KG1 (cell line): Measurements from ENCODE around the gene SLC22A23.
"Not testable (repeated sequence)": the region's sequence is repeated elsewhere in the genome, so short reads cannot be mapped to it uniquely, and the experiment has no call there.

Source experiments
- DNase-seq: peaks from one replicate; lab custom pipeline; 2025; lab: John Stamatoyannopoulos, UW

Gene SLC22A23

DNA sequence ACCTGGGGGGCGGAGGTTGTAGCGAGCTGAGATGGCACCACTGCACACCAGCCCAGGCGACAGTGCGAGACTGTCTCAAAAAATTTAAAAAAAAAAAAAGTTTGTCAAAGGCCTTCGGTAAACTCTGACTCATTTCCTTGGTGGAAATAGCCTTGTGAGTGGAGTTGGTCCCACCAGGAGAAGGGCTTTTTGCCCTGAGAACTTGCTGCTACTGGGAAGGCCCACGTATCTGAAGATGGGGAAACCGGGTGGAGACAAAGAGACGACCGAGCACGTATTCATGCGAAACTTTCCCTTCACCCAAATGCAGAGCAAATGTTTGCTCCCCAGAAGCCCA lies 51.7 kb downstream of the SLC22A23 start:
- no peak for DNase-seq

DNA sequence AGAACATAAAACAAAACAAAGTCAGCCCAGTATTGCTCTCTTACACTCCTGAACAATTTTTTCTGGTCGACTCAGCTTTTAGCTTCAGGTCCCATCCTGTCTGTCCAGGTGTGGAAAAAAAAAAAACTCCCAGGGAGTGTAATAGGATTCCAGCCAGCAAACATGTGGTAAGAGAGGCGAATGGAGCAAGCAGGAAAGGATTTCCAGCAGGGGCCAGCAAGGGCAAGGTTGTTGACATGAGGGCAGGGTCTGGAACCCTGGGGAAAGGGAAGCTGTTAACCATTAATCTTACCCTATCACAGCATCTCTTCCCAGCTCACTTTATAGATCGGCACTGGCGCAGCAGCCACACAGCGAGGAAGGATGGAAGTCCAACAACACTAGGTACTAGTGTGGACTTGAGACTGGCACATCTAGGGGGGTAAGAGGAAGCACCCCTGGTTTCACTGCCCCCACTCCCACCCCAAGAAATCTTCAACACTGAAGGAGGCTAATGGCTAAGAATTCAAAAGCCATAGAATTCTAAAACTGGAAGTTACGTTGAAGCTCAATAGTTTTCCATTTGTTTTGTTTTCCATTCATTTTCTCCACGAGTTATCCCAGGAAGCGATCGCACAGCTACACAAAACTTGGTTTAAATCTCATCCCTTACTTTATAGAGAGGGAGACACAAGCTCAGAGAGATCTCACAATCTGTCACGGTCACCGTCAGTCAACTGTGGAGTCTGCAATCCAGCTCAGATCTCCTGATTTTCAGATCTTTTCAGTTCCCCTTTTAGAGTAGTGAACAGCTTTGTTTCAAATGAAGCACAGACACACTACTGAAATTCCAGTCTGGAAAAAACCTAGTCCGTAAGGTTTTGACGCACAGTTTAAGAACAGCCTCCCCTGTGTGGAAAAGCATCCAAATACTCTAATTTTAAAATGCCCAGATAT lies 53.3 kb downstream of the SLC22A23 start:
- no peak for DNase-seq

DNA sequence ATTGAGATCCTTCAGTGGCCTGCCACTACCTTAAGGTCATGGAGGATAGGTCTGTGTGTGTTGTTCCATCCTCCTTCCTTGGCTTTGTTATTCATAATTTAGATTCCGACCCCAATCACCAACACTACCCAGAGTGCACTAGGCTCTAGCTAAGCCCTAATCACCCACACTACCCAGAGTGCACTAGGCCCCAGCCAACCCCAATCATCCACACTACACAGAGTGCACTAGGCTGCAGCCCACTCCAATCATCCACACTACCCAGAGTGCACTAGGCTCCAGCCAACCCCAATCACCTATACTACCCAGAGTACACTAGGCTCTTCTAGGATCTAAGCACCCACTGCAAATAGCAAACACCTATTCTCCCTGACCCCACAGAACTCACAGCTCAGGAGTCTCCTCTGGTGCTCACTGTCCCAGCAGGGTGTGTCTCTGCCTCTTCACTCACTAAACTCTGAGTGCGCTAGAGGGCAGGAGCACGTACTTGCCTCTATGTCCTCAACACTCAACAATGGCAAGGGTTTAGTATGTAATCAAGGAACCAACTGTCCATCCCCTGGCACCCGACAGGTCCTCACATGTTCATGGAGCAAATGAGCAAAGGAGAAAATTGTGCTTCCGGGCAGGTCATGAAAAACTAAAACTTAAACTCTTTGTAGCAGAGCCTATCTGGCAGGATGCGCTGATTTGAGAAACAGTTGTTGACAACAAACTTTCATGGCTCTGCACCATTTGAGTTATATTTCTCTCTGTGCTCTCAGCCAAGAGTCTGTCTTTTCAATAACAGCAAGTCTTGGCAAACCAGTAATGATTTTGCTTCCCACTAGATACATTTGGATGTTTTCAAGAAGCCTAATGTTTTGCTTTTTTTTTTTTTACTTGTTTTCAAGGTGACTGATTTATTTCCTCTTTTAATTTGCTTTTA lies 54.3 kb downstream of the SLC22A23 start:
- DNase-seq = no peak

DNA sequence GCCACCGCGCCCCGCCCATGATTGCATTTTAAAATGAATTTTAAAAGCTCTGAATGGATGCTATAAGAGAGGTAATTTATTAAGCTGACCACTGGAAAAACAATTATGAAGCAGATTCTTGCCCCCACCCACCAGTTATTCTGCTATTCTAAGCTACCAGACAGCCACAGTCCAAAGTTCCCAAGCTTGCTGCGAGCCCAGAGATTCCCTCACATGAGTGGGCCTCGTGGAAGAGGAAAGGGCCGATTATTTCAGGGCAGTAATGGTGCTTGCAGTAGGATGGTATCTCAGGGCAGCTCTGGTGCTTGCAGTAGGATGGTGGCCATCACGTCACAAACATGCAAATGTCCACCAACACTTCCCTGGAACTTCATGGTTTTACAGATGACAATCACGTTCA lies 56.7 kb downstream of the SLC22A23 start:
- DNase-seq = no peak

DNA sequence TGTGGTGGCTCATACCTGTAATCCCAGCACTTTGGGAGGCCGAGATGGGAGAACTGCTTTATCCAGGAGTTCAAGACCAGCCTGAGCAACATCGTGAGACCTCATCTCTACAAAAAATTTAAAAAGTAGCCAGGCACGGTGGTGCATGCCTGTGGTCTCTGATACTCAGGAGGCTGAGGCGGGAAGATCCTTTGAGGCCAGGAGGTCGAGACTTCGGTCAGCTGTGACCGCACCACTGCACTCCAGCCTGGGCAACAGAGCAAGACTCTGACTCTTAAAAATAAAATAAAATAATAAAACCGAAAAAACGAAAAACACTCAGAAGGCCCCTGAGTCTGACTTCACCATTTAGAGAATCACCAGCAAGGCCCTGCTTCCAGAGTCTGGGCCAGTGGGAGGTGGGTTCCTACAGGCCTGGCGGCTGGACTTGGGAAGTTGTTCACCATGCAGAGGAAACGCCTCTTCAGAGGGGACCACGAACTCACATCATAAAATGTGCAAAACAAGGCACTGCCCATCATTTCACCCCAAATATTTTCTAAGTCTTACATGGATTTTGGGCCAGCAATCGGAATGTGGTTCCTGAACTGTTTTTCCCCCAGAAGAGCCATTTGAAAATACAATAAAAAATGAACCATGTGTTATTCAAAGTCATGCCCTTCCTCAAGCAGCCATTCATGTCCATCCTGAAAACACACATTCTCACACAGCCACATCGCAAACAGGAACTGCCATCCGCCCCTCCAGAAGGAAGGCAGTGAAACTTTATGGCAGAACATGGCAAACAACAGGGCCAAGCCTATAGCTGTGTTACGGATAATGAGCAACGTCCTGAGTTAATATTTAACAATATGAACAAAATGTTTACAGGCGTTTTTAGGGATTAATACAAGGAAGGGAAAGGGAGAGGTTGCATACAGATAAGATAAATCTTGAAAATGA lies 57.8 kb downstream of the SLC22A23 start:
- no peak for DNase-seq

DNA sequence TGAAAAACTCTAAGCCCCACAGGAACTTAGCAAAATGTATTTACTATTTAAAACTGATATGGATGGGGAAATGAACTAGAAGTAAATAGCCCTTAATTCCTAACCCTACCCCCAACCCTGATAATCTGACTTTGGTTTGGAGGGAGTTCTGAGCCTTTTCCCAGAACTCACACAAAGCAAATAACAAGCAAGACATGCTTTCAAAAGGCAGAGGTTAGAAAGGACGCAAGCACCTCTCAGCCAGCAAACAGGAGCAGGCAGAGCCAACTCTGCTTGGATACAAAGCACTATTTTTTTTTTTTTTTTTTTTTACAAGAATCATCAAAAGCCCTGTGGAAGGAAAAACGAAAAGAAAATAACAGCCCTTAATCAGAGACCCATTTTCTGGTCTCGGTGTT lies 58.7 kb downstream of the SLC22A23 start:
- DNase-seq = no peak

DNA sequence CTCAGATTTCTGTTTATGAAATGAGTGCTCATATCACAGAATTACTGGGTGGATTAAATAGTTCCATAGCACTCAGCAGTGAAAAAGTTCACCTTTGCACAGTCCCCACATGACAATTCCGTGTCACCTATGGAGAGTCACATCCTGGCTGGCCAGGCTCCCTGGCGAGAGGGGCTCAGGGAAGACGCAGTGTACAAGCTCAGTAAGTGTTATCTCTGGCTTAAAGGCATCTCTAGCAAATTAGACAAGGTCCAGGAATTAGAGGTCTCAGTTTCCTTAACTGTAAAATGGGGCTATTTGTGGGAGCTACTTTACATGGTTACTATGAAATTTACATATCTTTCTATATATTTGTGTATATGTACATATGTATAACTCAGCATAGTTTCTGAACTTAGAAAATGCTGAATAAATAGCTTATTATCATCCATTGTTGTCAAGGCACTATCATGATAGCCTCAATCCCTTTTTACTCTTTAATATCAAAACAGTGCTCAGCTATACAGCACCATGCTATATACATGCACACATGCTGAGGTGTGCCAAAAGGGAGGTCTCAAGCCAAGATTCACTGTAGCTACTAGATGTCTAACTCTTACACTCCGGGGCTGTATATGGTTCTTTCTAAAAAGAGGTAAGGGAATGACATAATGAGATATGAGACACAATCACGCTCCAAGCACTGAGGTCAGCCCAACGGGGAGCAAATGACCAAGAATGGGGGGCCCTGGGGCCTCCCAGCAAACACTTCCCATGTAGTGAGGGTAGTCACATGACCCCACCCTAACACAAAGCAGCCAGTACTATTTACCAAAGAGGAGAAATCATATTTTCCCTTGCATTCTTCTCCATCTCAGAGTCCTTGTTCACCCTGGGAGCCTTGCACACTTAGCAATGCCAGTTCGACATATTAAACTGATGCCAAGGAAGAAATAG lies 59.4 kb downstream of the SLC22A23 start:
- no peak for DNase-seq

DNA sequence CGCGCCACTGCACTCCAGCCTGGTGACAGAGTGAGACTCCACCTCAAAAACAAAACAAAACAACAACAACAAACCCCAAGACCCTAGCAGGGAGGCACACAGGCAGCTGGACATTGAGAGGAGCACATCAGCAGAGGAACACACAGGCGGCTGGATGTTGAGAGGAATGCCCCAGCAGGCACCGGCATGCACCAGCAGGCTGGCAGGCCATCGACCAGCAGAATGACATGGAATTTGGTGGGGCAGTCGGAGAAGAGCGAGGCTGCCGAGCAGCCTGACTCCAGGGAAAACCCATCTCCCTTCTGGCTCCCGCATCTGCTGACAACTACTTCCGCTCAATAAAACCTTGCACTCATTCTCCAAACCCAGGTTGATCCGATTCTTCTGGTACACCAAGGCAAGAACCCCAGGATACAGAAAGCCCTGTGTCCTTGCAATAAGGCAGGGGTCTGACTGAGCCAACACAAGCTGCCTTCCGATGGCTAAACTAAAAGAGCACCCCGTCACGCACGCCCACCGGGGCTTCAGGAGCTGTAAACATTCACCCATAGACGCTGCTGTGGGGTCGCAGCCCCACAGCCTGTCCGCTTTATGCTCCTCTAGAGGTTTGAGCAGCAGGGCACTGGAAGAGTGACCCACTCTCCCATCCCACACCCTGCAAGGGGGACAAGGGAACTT lies 60.2 kb downstream of the SLC22A23 start:
- no peak for DNase-seq

DNA sequence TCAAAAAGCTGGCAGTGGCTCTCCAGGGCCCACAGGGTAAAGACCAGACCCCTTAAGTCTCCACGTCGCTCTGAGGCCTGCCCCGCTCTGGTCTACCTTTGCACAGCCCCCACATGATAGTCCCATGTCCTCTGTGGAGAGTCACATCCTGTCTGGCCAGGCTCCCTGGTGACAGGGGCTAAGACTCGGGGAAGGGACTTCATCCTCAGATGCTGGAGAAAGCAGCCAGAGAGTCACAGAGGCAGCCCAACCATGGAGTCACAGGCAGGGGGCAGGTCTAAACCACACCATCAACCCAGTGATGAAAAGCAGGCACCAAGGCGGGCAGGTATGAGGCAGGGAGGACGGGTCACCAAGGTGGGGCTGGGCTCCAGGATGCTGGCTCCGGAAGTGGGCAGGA lies 62.2 kb downstream of the SLC22A23 start:
- no peak for DNase-seq

DNA sequence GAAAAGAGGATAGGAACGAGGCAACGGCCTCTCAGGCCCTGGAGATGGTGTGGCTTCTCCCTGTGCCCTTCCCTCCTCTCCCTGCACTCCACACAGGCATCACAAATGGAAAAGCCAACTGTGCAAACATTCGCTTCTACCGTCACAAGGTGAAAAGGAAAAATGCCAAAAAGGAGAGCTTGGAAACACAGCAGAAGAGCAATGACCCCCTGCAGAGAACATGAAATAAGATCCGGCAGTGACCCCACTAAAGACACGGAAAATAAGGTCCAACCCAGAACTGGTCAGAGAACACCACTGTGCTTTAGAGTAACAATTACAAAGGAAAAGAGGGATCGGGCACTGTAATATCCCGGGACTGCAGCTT lies 63.0 kb downstream of the SLC22A23 start:
- DNase-seq = no peak

DNA sequence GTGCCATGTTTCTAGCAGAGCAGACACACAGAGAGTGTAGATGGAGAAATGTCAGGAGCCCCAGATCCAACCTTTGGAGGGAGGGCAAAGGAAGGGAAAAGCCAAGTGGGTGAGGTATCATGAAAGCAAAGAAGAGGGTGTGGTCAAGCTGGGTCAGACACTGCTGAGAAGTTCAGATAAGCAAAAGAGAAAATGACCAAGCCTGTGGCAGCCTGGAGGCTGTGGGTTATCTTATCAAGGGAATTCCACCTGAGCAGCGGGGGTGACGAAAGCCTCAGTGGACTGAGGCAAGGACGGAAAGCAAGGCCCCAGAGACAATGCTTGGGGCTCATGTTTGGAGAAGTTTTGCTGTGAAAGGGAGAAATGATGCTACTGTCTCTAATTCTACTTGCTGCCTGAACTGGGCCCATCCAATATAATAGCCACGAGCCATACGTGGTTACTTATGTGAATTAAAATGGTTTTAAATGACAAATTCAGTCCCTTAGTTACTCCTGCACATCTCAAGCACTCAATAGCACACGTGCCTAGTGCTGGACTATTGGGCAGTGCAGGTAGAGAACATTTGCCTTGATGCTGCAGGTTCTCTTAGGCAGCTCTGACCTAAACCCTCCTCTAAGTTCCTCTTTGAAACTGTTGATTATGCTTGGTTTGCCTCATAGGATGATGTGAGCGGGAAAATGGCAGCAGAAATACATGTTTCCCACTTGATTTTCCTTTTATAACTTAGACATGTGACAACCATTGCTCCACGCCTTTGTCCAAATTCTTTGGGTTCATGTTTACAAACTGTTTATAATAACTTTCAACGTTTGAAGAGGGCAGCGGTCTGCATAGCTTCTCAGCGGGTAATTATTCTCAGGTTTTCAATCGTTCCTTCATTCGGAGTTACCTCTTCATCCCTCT lies 63.7 kb downstream of the SLC22A23 start:
- no peak for DNase-seq

DNA sequence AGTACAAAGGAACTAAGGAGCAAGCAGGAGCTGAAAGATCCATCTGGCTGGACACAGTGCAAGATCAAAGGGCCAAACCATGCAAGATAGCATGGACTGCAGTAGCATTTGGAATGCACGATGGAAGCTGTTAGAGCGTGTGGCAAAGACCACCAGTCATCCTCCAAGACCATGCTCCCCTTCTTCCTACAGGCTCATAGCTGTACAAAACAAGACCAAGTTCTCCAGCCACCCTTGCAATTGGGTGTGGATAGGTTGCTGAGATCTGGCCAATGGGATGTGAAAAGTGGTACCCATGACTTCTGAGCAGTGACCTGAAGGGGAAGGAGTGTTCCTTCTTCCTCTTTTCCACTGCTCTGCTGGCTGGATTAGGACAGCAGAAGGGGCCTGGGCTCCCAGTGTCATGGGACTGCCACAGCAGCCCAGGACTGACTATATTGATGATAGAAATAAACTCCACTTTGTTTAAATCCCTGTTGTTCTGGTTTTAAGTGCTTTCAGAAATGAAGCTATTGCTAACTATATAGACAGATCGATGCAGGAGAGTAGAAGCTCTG lies 64.9 kb downstream of the SLC22A23 start:
- no peak for DNase-seq

DNA sequence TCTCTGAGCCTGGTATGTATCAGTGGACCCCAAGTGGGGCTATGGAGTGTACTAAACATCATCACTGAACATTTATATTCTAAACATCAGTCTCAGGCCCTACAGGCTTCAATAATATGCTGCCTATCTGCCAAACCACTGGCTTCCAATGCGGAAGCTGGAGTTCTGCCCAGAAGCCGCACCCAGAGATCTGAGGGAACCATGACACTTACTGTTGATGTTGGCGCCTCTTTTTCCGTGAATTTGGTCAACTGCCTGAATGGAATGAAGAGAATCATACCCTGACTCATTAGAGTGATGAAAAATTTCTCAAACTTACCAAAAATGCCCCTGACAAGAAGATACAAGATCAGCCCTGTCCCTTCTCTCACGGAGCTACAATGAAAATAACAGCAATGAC lies 66.2 kb downstream of the SLC22A23 start:
- DNase-seq = no peak

DNA sequence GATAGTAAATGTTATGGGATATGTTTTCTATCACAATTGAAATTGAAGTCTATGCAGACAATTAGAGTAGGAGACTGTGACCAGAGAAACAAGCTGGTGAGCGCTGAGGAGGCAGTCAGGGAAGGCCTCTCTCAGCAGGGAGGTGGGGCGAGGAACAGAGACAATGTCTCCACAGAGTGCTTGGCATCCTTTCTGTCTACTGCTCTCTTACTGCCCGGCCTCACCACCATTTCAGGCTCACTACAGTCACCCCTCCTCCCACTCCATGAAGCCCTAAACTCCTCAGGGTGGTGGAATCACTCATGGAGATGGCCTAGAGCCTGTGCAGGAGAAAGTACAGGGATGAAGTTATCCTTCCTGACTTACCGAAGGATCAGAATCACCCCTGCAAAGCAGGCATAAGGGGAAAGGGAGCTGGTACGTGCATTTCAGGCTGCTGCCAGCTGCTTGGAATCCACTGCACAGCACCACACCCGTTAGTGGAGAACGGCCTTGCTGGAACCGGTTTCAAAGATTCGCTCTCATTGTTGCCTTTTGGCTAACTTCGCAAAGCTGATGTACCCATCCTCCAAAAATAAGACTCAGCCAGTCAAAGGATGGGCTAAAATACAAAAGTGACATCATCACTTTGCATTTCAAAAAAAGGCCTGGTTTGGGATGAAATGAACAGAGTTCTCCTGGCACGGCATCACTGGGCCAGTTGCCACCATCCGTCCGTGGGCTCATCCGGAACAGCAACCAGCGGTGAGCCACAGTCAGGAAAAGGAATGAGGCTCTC lies 67.3 kb downstream of the SLC22A23 start:
- DNase-seq = no peak

DNA sequence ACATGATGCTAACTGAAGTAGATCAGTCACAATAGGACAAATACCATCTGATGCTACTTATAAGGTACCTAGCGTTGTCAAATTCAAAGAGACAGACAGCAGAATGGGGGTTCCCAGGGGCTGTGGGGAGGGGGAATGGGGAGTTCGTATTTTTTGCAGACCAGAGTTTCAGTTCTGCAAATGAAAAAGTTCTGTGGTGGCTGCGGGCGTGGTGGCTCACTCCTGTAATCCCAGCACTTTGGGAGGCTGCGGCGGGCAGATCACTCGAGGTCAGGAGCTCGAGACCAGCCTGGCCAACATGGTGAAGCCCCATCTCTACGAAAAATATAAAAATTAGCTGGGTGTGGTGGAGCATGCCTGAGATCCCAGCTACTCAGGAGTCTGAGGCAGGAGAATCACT lies 68.1 kb downstream of the SLC22A23 start:
- no peak for DNase-seq

DNA sequence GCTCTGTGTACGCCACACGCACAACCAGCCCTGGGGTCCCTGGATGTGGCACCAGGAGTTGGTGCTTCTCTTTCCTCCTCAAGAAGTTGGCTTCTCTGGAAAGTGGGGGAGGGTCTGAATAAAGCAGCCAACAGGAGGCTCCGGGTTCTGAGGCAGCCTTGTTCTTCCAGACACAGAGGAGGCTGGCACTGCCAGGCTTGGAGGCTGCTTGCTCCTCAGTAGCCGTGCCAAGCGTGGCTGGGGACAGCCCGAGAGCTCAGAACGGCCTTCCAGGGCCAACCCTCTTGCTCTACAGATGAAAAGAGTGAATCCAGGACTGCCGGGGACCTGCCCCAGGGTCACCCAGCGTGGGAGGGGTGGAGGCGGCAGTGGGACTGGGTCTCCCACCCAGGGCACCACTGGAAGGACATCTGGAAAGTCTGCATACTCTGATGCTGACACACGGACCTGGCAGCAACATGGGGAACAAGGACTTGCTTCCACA lies 70.4 kb downstream of the SLC22A23 start:
- DNase-seq = no peak

DNA sequence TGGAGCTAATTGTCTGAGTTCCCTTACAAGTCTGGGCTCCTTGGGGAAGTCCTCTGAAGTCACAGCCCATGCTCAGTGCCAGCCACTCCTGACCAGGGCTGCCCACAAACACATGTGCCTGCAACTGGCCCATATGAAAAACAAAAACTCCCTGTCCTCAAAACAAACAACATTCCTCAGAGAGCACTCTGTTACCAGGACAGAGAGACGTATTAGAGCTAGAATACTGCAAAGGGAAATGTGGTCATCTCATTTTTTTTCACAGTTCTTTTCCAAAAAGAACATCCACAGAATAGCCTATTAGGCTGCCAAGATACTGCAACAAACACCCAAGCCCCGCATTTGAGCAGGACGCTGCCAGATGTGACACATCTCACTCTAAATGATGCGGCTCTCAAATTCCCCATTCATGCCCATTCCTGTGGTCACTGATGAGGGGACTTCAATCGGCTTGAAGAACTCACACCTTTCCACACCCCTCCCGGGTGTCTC lies 71.1 kb downstream of the SLC22A23 start:
- DNase-seq = no peak

DNA sequence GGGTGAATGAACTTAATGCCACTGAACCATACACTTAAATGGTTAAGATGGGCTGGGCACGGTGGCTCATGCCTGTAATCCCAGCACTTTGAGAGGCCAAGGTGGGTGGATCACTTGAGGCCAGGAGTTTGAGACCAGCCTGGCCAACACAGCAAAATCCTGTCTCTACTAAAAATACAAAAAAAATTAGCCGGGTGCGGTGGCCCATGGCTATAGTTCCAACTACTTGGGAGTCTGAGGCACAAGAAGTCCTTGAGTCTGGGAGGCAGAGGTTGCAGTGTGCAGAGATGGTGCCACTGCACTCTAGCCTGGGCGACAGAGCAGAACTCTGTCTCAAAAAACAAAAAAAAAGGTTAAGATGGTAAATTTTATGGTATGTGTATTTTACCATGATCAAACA lies 71.7 kb downstream of the SLC22A23 start:
- not testable (repeated sequence) for DNase-seq
